Nephron progenitor cell (in vitro differentiated cells): ENCODE results near the gene F11R.
A peak's percentile ranks its signal among the peaks of the same experiment; 100 is the strongest.

Source experiments
- DNase-seq: peaks from one replicate; pipeline ENCODE4 v3.0.0; 2021
- H3K27ac Mint-ChIP-seq: 2 replicates; pipeline ENCODE4 v1.8.0; 2021; ENCODE audit warnings: mild to moderate bottlenecking, moderate library complexity, mixed read lengths
- H3K27me3 Mint-ChIP-seq: 2 replicates; pipeline ENCODE4 v1.8.0; 2021; ENCODE audit warnings: mild to moderate bottlenecking, low read depth, mixed read lengths; ENCODE audit not compliant: poor library complexity
- H3K36me3 Mint-ChIP-seq: 2 replicates; pipeline ENCODE4 v1.8.0; 2021; ENCODE audit warnings: low read depth, mixed read lengths
- H3K4me1 Mint-ChIP-seq: 2 replicates; pipeline ENCODE4 v1.8.0; 2021; ENCODE audit warnings: mixed read lengths
- H3K4me3 Mint-ChIP-seq: 2 replicates; pipeline ENCODE4 v1.8.0; 2021; ENCODE audit warnings: mild to moderate bottlenecking, moderate library complexity, mixed read lengths
- H3K9me3 Mint-ChIP-seq: 2 replicates; pipeline ENCODE4 v1.8.0; 2021; ENCODE audit warnings: mild to moderate bottlenecking, moderate library complexity, mixed read lengths
- CTCF ChIP-seq: fragments of 200-600 bp; sonication (generic); IDR thresholded peaks from 2 replicates; pipeline ENCODE4 v1.5.0; 2021; ENCODE audit warnings: antibody characterized with exemption

F11R gene

DNA sequence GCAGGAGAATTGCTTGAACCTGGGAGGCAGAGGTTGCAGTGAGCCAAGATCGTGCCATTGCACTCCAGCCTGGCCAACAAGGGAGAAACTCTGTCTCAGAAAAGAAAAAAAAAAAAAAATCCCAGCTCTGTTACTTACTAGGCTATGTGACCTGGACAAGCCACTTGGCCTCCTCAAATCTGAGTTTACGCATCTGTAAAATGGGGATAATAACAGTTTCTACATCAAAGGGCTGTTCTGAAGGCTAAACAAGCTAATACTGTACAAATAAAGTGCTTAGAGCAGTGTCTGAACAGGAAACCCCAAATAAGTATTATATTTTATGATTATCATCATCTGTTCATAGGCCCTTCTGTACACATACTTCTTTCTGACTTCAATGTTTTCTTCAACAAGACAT is 13.6 kb downstream of the F11R start:
- no peak overlapping the region for H3K4me3 Mint-ChIP-seq
- H3K27ac Mint-ChIP-seq, result no peak overlapping the region
- DNase-seq, result no peak
- TF ChIP-seq CTCF, result no peak
- peaks cover 3% of the 10 kb centered on the region for H3K27me3 Mint-ChIP-seq
- no peaks in the 10 kb centered on the region for H3K4me1 Mint-ChIP-seq
- H3K9me3 Mint-ChIP-seq, result no peaks in the 10 kb centered on the region
- H3K36me3 Mint-ChIP-seq, result no peaks in the 10 kb centered on the region

DNA sequence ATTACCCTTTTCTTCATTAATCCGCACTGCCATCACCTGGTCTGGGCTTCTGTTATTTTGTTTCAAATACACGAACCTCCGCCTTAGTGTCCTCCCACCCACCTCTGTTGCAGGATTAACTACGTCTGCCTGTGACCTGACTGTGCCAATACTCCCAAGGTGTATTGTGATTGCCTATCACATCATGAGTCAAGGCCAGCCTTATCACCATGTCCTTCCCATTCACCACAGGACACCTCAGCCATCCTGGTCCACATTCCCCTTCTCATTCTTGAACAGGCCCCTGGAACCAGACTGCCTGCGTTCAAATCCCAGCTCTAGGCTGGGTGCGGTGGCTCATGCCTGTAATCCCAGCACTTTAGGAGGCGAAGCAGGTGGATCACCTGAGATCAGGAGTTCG is 14.4 kb downstream of the F11R start:
- Mint-ChIP-seq H3K27ac (peak overlapping the region; percentile 84), H3K36me3 (no peaks in the 10 kb centered on the region), H3K4me1 (peaks cover 3% of the 10 kb centered on the region), H3K27me3 (peaks cover 3% of the 10 kb centered on the region), H3K4me3 (no peak overlapping the region), H3K9me3 (no peaks in the 10 kb centered on the region)
- no peak for TF ChIP-seq CTCF
- DNase-seq, result no peak

DNA sequence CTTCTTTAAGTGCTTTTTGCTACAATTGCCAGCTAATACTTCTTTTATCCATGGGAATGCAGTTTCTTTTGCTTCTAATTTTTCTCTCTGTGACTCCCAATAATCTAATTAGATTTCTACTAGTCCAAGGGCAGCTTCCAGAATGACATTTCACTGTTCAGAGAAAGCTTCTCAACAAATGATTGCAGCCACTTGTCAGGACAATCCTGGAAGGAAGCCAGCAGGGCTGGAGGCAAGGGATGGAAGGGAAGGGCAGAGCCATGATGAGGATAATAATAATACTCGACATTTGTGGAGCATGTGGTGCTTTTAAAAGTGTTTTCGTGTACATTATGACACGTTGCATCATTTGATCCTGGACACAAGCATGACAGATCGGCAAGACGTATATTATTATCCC is 19.4 kb downstream of the F11R start:
- H3K36me3 Mint-ChIP-seq, result peaks cover 20% of the 10 kb centered on the region
- H3K9me3 Mint-ChIP-seq, result no peaks in the 10 kb centered on the region
- peaks cover 4% of the 10 kb centered on the region for H3K4me1 Mint-ChIP-seq
- H3K4me3 Mint-ChIP-seq, result no peak overlapping the region
- peak overlapping the region; percentile 10 for H3K27ac Mint-ChIP-seq
- no peak for DNase-seq
- peaks cover 2% of the 10 kb centered on the region for H3K27me3 Mint-ChIP-seq
- TF ChIP-seq CTCF, result no peak

DNA sequence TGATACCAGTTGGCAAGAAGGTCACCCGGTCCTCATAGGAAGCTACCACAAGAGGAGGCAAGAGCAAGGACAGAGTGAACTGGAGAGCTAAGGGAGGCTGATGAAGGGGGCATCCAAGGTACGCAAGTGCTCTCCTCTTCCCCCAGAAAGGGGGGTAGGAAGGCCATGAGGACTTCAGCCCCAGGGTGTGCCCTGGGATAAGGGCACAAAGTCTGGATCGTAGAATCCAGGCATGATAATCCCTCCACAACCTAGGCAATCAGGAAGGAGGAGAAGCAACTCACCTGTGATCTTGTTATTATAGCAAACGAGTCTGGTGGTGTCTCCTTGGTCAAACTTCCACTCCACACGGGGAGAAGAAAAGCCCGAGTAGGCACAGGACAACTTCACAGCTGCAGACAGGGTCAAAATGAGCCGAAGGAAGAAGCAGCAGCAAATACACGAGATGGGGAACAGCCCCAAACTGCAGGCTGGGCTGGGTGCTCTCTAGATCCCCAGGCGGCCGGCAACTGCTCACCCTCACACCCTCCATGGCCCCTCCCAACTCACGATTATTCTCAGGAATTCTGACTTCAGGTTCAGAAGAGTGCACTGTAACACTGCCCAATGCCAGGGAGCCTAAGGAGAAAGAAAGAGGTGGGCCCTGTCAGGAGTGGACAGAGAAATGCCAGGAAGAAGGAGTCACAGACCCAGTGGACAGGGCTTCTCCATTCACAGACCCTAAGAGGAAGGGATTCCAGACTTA is 20.0 kb downstream of the F11R start:
- Mint-ChIP-seq H3K4me3 (no peak overlapping the region), H3K36me3 (peaks cover 20% of the 10 kb centered on the region), H3K9me3 (no peaks in the 10 kb centered on the region), H3K4me1 (peaks cover 4% of the 10 kb centered on the region), H3K27me3 (no peaks in the 10 kb centered on the region), H3K27ac (no peak overlapping the region)
- TF ChIP-seq CTCF, result no peak
- no peak for DNase-seq

DNA sequence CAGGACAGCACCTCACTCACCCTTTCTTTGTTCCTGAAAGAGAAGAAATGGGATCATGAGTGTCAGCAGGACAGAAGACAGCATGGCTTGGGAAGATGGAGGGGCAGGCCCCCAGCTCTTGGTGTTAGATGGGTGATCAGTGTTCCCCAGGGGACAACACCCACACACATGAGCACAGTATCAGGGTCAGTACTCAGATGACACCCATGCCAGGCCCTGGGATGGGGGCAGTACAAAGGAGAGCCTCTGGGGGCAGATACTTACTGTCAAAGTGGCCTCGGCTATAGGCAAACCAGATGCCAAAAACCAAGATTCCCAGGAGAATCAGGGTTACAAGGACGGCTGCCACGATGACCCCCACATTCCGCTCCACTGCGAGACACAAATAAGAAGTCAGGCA is 21.6 kb downstream of the F11R start:
- H3K36me3 Mint-ChIP-seq, result peaks cover 20% of the 10 kb centered on the region
- no peak for DNase-seq
- H3K27ac Mint-ChIP-seq, result no peak overlapping the region
- TF ChIP-seq CTCF, result no peak
- H3K4me1 Mint-ChIP-seq, result peaks cover 8% of the 10 kb centered on the region
- no peaks in the 10 kb centered on the region for H3K27me3 Mint-ChIP-seq
- H3K4me3 Mint-ChIP-seq, result no peak overlapping the region
- H3K9me3 Mint-ChIP-seq, result no peaks in the 10 kb centered on the region
